K562 (cell line): ENCODE results near the gene ST6GAL1. TPM values are rescaled to one million over a fixed set of nuclear protein-coding genes. Genes with fewer than 3 reads are reported as not detected.

Experiments
- ATAC-seq: fragments of 200-7000 bp; cut with Tn5 transposase; 3 replicates; pipeline ENCODE4 v1.9.1; 2020; ENCODE audit warnings: moderate library complexity
- BruUV-seq: library from RNA; stranded (reverse); fragments of 400-500 nt; replicated peaks from 2 replicates; lab custom pipeline; 2021; lab: Mats Ljungman, UMichigan
- CTCF ChIA-PET: fragments of 300-600 bp; formaldehyde crosslinking; extraction: SDS; loops from one replicate; lab custom pipeline; 2021; ENCODE audit warnings: low intra/inter-chr PET ratio; lab: Yijun Ruan, JAX
- POLR2A ChIA-PET: fragments of 300-600, 350-650 bp; sonication (Branson Sonifier 250); formaldehyde crosslinking; extraction: SDS; loops from one replicate; lab custom pipeline; 2021; ENCODE audit warnings: antibody characterized with exemption, inconsistent platforms; lab: Yijun Ruan, JAX
- DNase-seq, 4 experiments: peaks; one replicate each; pipeline versions ENCODE4 v3.0.0 to v3.0.0-alpha.2; 2011 to 2018; ENCODE audit warnings: low spot score in 3 of 4, mixed read lengths in 3 of 4; ENCODE audit errors: extremely low read depth in 1 of 4
- FAIRE-seq: peaks from 2 replicates; lab custom pipeline; 2011; peaks lifted over from hg19 to GRCh38; lab: Jason Lieb, UNC
- H2AFZ ChIP-seq: 2 replicates; pipeline ENCODE4 v1.6.0; 2011; ENCODE audit warnings: low read depth, low read length, control low read depth, inconsistent platforms
- H3K27ac ChIP-seq: fragments of 200-600 bp; 3 replicates; pipeline ENCODE4 v1.8.0; 2011; ENCODE audit warnings: low read depth, mild to moderate bottlenecking, control low read depth, inconsistent platforms, low read length, moderate library complexity, mixed read lengths; ENCODE audit errors: extremely low read depth
- H3K27me3 ChIP-seq, 2 experiments: fragments of 300-600 bp in 1 of 2; 2 replicates in 1 of 2; 3 replicates in 1 of 2; pipeline versions ENCODE4 v1.6.0 to v1.8.0; 2011; ENCODE audit warnings: inconsistent platforms in 2 of 2, low read length in 2 of 2, mild to moderate bottlenecking in 1 of 2, mixed read lengths in 1 of 2, moderate library complexity in 1 of 2; ENCODE audit not compliant: control insufficient read depth in 2 of 2, insufficient read depth in 2 of 2
- H3K36me3 ChIP-seq: fragments of 300-600 bp; 3 replicates; pipeline ENCODE4 v1.8.0; 2011; ENCODE audit warnings: mild to moderate bottlenecking, low read length, inconsistent platforms; ENCODE audit not compliant: control insufficient read depth, insufficient read depth
- H3K4me1 ChIP-seq, 2 experiments: fragments of 200-600 bp in 1 of 2; replicated peaks in 1 of 2; 2 replicates in 1 of 2; 3 replicates in 1 of 2; pipeline versions ENCODE4 v1.5.1 to v1.8.0; 2011; ENCODE audit warnings: inconsistent platforms in 2 of 2, low read length in 2 of 2, mild to moderate bottlenecking in 1 of 2, mixed read lengths in 1 of 2, moderate library complexity in 1 of 2; ENCODE audit not compliant: control insufficient read depth in 2 of 2, insufficient read depth in 2 of 2
- H3K4me2 ChIP-seq: 2 replicates; pipeline ENCODE4 v1.6.1; 2011; ENCODE audit warnings: low read length, control low read depth, inconsistent platforms, mixed read lengths; ENCODE audit not compliant: insufficient read depth
- H3K4me3 ChIP-seq: fragments of 200-600 bp; sonication (generic), shearing (Covaris generic); 2 replicates; pipeline ENCODE4 v1.5.1; 2016; ENCODE audit warnings: control low read depth, inconsistent platforms
- H3K79me2 ChIP-seq: fragments of 200-600 bp; 3 replicates; pipeline ENCODE4 v1.8.0; 2011; ENCODE audit warnings: low read length, inconsistent platforms; ENCODE audit not compliant: control insufficient read depth, insufficient read depth
- H3K9ac ChIP-seq, 2 experiments: 2 replicates each; pipeline versions ENCODE4 v1.6.0 to v1.6.1; 2011; ENCODE audit warnings: low read depth in 2 of 2, low read length in 2 of 2, control low read depth in 1 of 2, inconsistent platforms in 1 of 2, mild to moderate bottlenecking in 1 of 2, mixed read lengths in 1 of 2; ENCODE audit not compliant: insufficient read depth in 1 of 2
- H3K9me1 ChIP-seq: one replicate; pipeline ENCODE4 v1.6.0; 2011; ENCODE audit warnings: inconsistent platforms, mild to moderate bottlenecking, low read length, moderate library complexity; ENCODE audit not compliant: control insufficient read depth, insufficient read depth
- H3K9me3 ChIP-seq: replicated peaks from 2 replicates; pipeline ENCODE4 v1.5.1; 2011; ENCODE audit warnings: low read depth, low read length, inconsistent platforms; ENCODE audit not compliant: control insufficient read depth, insufficient read depth
- H4K20me1 ChIP-seq: replicated peaks from 2 replicates; pipeline ENCODE4 v1.6.1; 2011; ENCODE audit warnings: low read length, inconsistent platforms, mixed read lengths; ENCODE audit not compliant: control insufficient read depth, insufficient read depth
- BMI1 ChIP-seq: fragments of 150-350 bp; IDR thresholded peaks from 2 replicates; pipeline ENCODE4 v1.6.1; 2014; ENCODE audit warnings: low read length
- BRCA1 ChIP-seq, 2 experiments: fragments of 450-650 bp in 1 of 2; sonication (generic) in 1 of 2; formaldehyde crosslinking in 1 of 2; IDR thresholded peaks; 2 replicates each; pipeline versions ENCODE4 v1.5.0 to v1.6.1; 2017 to 2020; ENCODE audit warnings: mild to moderate bottlenecking in 1 of 2, missing genetic modification reagents in 1 of 2
- EGR1 ChIP-seq: fragments of 450-650 bp; conservative IDR thresholded peaks from 2 replicates; pipeline ENCODE4 v1.6.1; 2017; ENCODE audit warnings: mild to moderate bottlenecking
- EWSR1 ChIP-seq: fragments of 450-650 bp; IDR thresholded peaks from 2 replicates; pipeline ENCODE4 v1.6.1; 2018; ENCODE audit warnings: borderline replicate concordance, mild to moderate bottlenecking, low read depth, moderate library complexity; ENCODE audit not compliant: partially characterized antibody
- IFI16 ChIP-seq: fragments of 250-450 bp; sonication (Bioruptor Pico); IDR thresholded peaks from 2 replicates; pipeline ENCODE4 v2.1.2; 2022; ENCODE audit warnings: mild to moderate bottlenecking, inconsistent platforms
- KAT7 ChIP-seq: sonication (generic); formaldehyde crosslinking; IDR thresholded peaks from 2 replicates; pipeline ENCODE4 v1.8.0; 2022; ENCODE audit warnings: missing genetic modification reagents, mild to moderate bottlenecking, borderline replicate concordance
- MECOM ChIP-seq: fragments of 250-450 bp; sonication (Bioruptor Pico); IDR thresholded peaks from 2 replicates; pipeline ENCODE4 v1.8.0; 2022; ENCODE audit warnings: inconsistent platforms
- PHTF2 ChIP-seq: fragments of 250-450 bp; sonication (Bioruptor Pico); IDR thresholded peaks from 2 replicates; pipeline ENCODE4 v1.5.0; 2021; ENCODE audit warnings: mild to moderate bottlenecking
- RCOR1 ChIP-seq, 2 experiments: IDR thresholded peaks; 2 replicates each; pipeline ENCODE4 v1.6.1; 2012; ENCODE audit warnings: low read depth in 2 of 2, low read length in 2 of 2, borderline replicate concordance in 1 of 2, improper control_type of control experiment in 1 of 2
- SREBF1 ChIP-seq: fragments of 150-350 bp; IDR thresholded peaks from 2 replicates; pipeline ENCODE4 v1.6.1; 2014; ENCODE audit warnings: antibody characterized with exemption, low read depth, low read length, borderline replicate concordance
- TAL1 ChIP-seq: fragments of 450-650 bp; IDR thresholded peaks from 2 replicates; pipeline ENCODE4 v1.6.1; 2016; ENCODE audit warnings: mild to moderate bottlenecking
- WGBS: fragments of 100-300 bp; shearing (Covaris generic); methylation state at CpG from one replicate; pipeline ENCODE4 v1.1.6; 2016; ENCODE audit warnings: low coverage, mixed read lengths; ENCODE audit not compliant: insufficient coverage; ENCODE audit errors: missing lambda C conversion rate; 5-methylcytosine and 5-hydroxymethylcytosine counted together
- in situ Hi-C: fragments of 300-500 bp; cut with MboI; formaldehyde crosslinking; loops from 4 replicates; pipeline ENCODE4 v1.15.0; 2018; ENCODE audit warnings: inconsistent platforms, mixed read lengths
- intact Hi-C: fragments of 100-400 bp; cut with micrococcal nuclease; formaldehyde crosslinking; loops from 2 replicates; pipeline ENCODE4 v1.14.2; 2022
- polyA plus RNA-seq, 8 experiments: library from polyadenylated mRNA; depleted of rRNA in 4 of 8; stranded (reverse) in 5 of 8; unstranded in 3 of 8; fragments of >200 nt; fragmentation: Nextera tagmentation in 2 of 8; fragmentation: Illumina TruSeq in 1 of 8; extraction: Ambion mirVana in 2 of 8; extraction: Trizol in 1 of 8; gene quantifications; 2 replicates each; pipeline versions ENCODE4 v1.2.1 to v1.2.3, GENCODE V29; 2011 to 2014; ENCODE audit warnings: inconsistent platforms in 1 of 8, missing spikeins in 1 of 8
- total RNA-seq, 7 experiments: library from RNA; depleted of rRNA in 6 of 7; stranded (reverse); fragments of >200 nt in 6 of 7; fragmentation: Illumina TruSeq in 2 of 7; extraction: Trizol in 2 of 7; gene quantifications; 2 replicates each; pipeline versions ENCODE4 v1.2.1 to v1.2.3, GENCODE V29; 2011 to 2021; ENCODE audit warnings: low replicate concordance in 1 of 7
- TF ChIP-seq, protein P1 (sequence below): fragments of 450-650 bp; IDR thresholded peaks from 2 replicates; pipeline ENCODE4 v1.6.1; 2018; ENCODE audit warnings: mild to moderate bottlenecking, low read depth; ENCODE audit not compliant: partially characterized antibody
- TF ChIP-seq, protein P2 (sequence below): fragments of 250-450 bp; sonication (Bioruptor Pico); IDR thresholded peaks from 2 replicates; pipeline ENCODE4 v1.9.0; 2021; ENCODE audit warnings: mild to moderate bottlenecking, inconsistent platforms

ST6GAL1 gene
- total and polyA plus RNA-seq, 9 of the 15 experiments (the other 6 are each of a cell fraction or from before 2014, with no cell fraction given): 31.9 to 145 (median 71.0) TPM

DNA sequence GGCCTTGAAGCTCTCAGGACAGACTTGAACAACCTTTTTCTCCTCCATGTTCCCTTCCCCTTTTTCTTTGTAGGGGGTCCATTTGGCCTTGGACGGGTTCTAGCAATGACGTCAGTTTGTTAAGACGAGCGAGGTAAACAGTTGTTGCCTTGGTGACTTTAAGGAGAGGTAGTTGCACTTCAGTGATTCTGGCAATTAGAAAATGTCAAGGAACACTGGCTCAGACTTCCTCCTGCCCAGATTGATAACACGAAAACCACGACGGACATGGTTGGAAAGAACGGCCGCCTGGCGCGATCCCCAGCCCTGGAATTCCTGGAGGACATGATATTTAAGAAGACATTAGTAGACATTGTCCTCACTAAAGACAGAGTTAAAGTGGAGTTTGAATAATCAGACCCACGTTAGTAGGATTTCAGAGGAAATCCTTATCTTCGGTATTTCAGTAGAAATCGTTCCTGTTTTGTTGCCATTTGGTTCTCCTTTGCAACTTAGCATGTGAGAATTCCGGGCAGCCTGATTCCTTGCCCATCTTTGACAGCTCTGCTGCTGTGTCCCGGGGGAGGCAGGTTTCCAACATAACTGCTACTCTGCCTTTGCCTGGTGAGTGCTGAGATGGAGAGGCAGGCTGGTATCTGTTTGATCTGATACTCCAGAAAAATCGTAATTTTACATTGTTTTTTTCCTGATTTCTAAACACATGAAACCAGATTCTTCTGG lies 87.3 kb downstream of the ST6GAL1 start:
- H3K4me3 ChIP-seq: no peak overlapping the region
- ChIA-PET CTCF (no interaction called here), POLR2A (interaction anchor here (0.6 to 1.3 kb wide), 3 partner anchors 11 to 16 kb away, joined by 3 read pairs; no protein-coding TSS in a partner anchor)
- peaks cover 52% of the 10 kb centered on the region; the same call in 2 of the 3 replicates for H3K36me3 ChIP-seq
- no peak overlapping the region for H3K4me2 ChIP-seq
- no TSS peak for BruUV-seq
- H3K9ac ChIP-seq: no peak overlapping the region
- intact Hi-C loops: no loop called here
- no peaks in the 10 kb centered on the region for H4K20me1 ChIP-seq
- H3K9me3 ChIP-seq: no peaks in the 10 kb centered on the region
- peaks cover 26% of the 10 kb centered on the region for H3K79me2 ChIP-seq
- 78% methylated on average over 17 of the region's 17 CpGs for WGBS
- H3K9me1 ChIP-seq: no peaks in the 10 kb centered on the region
- H3K27me3 ChIP-seq: no peaks in the 10 kb centered on the region
- in situ Hi-C loops: no loop called here
- H2AFZ ChIP-seq: no peak overlapping the region
- H3K27ac ChIP-seq: no peak overlapping the region
- no peak for ATAC-seq
- TF ChIP-seq, protein P1, sequence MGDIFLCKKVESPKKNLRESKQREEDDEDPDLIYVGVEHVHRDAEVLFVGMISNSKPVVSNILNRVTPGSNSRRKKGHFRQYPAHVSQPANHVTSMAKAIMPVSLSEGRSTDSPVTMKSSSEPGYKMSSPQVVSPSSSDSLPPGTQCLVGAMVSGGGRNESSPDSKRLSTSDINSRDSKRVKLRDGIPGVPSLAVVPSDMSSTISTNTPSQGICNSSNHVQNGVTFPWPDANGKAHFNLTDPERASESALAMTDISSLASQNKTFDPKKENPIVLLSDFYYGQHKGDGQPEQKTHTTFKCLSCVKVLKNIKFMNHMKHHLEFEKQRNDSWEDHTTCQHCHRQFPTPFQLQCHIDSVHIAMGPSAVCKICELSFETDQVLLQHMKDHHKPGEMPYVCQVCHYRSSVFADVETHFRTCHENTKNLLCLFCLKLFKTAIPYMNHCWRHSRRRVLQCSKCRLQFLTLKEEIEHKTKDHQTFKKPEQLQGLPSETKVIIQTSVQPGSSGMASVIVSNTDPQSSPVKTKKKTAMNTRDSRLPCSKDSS: no peak
- TF ChIP-seq SREBF1: no peak
- no peak for TF ChIP-seq BRCA1 (IDR thresholded peaks at IDR 0.05)
- TF ChIP-seq BRCA1 (CRISPR knock-in tag; IDR thresholded peaks at IDR 0.05): no peak
- TF ChIP-seq IFI16: no peak
- TF ChIP-seq TAL1: no peak
- TF ChIP-seq PHTF2 (CRISPR knock-in tag): no peak
- TF ChIP-seq, protein P2, sequence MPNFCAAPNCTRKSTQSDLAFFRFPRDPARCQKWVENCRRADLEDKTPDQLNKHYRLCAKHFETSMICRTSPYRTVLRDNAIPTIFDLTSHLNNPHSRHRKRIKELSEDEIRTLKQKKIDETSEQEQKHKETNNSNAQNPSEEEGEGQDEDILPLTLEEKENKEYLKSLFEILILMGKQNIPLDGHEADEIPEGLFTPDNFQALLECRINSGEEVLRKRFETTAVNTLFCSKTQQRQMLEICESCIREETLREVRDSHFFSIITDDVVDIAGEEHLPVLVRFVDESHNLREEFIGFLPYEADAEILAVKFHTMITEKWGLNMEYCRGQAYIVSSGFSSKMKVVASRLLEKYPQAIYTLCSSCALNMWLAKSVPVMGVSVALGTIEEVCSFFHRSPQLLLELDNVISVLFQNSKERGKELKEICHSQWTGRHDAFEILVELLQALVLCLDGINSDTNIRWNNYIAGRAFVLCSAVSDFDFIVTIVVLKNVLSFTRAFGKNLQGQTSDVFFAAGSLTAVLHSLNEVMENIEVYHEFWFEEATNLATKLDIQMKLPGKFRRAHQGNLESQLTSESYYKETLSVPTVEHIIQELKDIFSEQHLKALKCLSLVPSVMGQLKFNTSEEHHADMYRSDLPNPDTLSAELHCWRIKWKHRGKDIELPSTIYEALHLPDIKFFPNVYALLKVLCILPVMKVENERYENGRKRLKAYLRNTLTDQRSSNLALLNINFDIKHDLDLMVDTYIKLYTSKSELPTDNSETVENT (CRISPR knock-in tag): no peak
- TF ChIP-seq KAT7 (CRISPR knock-in tag): no peak
- TF ChIP-seq BMI1: no peak
- no peak for TF ChIP-seq MECOM (CRISPR knock-in tag)
- TF ChIP-seq RCOR1 (IDR thresholded peaks at IDR 0.05; ENCODE audit: borderline replicate concordance in 1 of 2, low read depth in 2 of 2, low read length in 2 of 2): no peak
- no peak for TF ChIP-seq EWSR1
- TF ChIP-seq EGR1: no peak
- peaks cover 20 to 34% of the 10 kb centered on the region in 2 experiments for H3K4me1 ChIP-seq
- no peak for DNase-seq
- FAIRE-seq: no peak
